ENCODE data around the gene CYP2F1.

DNA sequence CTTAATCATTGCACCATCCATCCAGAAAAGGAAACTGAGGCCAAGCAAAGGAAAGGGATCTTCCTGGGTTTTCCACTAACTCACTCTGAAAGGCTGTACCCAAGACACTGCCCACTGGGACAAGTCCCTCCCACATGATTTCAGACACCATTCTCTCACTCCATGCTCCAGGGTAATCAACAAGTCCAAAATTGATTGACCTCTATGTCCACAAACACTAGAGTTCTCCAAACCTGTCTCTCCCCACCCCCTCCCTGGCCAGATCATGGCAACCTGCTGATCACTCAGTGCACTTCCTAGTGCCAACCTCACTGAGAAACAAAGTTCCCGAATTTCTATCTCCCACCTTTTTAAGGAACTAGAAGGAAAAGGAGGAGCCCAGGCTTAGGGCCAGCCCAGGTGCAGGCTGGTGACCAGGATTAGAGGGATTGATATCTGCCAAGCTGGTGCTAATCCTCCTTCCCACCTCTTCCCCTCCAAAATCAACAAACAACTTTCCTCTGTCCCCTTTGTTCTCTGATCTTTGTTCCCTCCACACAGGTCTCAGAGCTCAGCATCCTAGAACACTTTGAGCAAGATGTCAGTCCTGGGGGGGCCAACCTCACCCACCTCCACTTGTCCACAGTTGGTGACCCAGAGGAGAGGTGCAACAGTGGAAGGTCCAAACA lies 28.4 kb upstream of the CYP2F1 start:
- TF ChIP-seq, protein P1, sequence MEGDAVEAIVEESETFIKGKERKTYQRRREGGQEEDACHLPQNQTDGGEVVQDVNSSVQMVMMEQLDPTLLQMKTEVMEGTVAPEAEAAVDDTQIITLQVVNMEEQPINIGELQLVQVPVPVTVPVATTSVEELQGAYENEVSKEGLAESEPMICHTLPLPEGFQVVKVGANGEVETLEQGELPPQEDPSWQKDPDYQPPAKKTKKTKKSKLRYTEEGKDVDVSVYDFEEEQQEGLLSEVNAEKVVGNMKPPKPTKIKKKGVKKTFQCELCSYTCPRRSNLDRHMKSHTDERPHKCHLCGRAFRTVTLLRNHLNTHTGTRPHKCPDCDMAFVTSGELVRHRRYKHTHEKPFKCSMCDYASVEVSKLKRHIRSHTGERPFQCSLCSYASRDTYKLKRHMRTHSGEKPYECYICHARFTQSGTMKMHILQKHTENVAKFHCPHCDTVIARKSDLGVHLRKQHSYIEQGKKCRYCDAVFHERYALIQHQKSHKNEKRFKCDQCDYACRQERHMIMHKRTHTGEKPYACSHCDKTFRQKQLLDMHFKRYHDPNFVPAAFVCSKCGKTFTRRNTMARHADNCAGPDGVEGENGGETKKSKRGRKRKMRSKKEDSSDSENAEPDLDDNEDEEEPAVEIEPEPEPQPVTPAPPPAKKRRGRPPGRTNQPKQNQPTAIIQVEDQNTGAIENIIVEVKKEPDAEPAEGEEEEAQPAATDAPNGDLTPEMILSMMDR (IDR thresholded peaks at IDR 0.05; ENCODE audit: low read length), result no peak
- TF ChIP-seq EZH2 (optimal IDR thresholded peaks at IDR 0.05; ENCODE audit: low read depth, low read length) (no peak), EZH2phosphoT487 (IDR thresholded peaks at IDR 0.05; ENCODE audit: low read length) (no peak)

Measured in MM.1S (cell line).